SK-N-SH treated with all-trans-retinoic acid at 6 μM for 48 hours (cell line): ENCODE results near the gene ZNF8.
"Not testable (repeated sequence)": the region's sequence is repeated elsewhere in the genome, so short reads cannot be mapped to it uniquely, and the experiment has no call there.

Experiments used
- ATAC-seq: fragments of 200-7000 bp; cut with Tn5 transposase; 3 replicates; pipeline ENCODE4 v1.9.1; 2020; ENCODE audit warnings: mild to moderate bottlenecking, moderate library complexity
- ARNTL ChIP-seq: fragments of 450-650 bp; formaldehyde crosslinking; IDR thresholded peaks from 2 replicates; pipeline ENCODE4 v1.5.0; 2020; ENCODE audit warnings: low read depth, mild to moderate bottlenecking, moderate library complexity, borderline replicate concordance
- CSRNP3 ChIP-seq: fragments of 250-450 bp; sonication (Bioruptor Pico); IDR thresholded peaks from 2 replicates; pipeline ENCODE4 v1.5.1; 2021; ENCODE audit warnings: mild to moderate bottlenecking, moderate library complexity
- GLIS3 ChIP-seq: fragments of 250-450 bp; sonication (Bioruptor Pico); IDR thresholded peaks from 2 replicates; pipeline ENCODE4 v1.5.0; 2020; ENCODE audit warnings: mild to moderate bottlenecking, moderate library complexity
- ISL1 ChIP-seq: fragments of 250-450 bp; sonication (Bioruptor Pico); IDR thresholded peaks from 2 replicates; pipeline ENCODE4 v2.1.2; 2022; ENCODE audit warnings: mild to moderate bottlenecking, moderate library complexity
- OSR1 ChIP-seq: fragments of 250-450 bp; sonication (Bioruptor Pico); IDR thresholded peaks from 2 replicates; pipeline ENCODE4 v1.8.0; 2022; ENCODE audit warnings: moderate library complexity, mild to moderate bottlenecking, inconsistent platforms
- PATZ1 ChIP-seq: fragments of 250-450 bp; sonication (Bioruptor Pico); IDR thresholded peaks from 2 replicates; pipeline ENCODE4 v1.8.0; 2020; ENCODE audit warnings: mild to moderate bottlenecking, moderate library complexity, borderline replicate concordance
- POU6F1 ChIP-seq: fragments of 250-450 bp; sonication (Bioruptor Pico); IDR thresholded peaks from 2 replicates; pipeline ENCODE4 v1.8.0; 2021; ENCODE audit warnings: low read depth, mild to moderate bottlenecking, moderate library complexity, borderline replicate concordance
- PPARA ChIP-seq: fragments of 250-450 bp; sonication (Bioruptor Pico); IDR thresholded peaks from 2 replicates; pipeline ENCODE4 v1.5.0; 2020; ENCODE audit warnings: mild to moderate bottlenecking, borderline replicate concordance
- RARB ChIP-seq: fragments of 250-450 bp; sonication (Bioruptor Pico); IDR thresholded peaks from 2 replicates; pipeline ENCODE4 v1.8.0; 2021; ENCODE audit warnings: mild to moderate bottlenecking, moderate library complexity
- SNAI2 ChIP-seq: fragments of 250-450 bp; sonication (Bioruptor Pico); IDR thresholded peaks from 2 replicates; pipeline ENCODE4 v1.5.0; 2020; ENCODE audit warnings: mild to moderate bottlenecking, moderate library complexity
- TCF4 ChIP-seq: fragments of 250-450 bp; sonication (Bioruptor Pico); IDR thresholded peaks from 2 replicates; pipeline ENCODE4 v1.8.0; 2021; ENCODE audit warnings: mild to moderate bottlenecking, moderate library complexity, borderline replicate concordance
- TOX ChIP-seq: fragments of 250-450 bp; sonication (Bioruptor Pico); IDR thresholded peaks from 2 replicates; pipeline ENCODE4 v1.8.0; 2021; ENCODE audit warnings: mild to moderate bottlenecking, moderate library complexity, borderline replicate concordance
- TSHZ2 ChIP-seq: fragments of 250-450 bp; sonication (Bioruptor Pico); IDR thresholded peaks from 2 replicates; pipeline ENCODE4 v1.5.0; 2020; ENCODE audit warnings: mild to moderate bottlenecking, moderate library complexity
- ZFP3 ChIP-seq: fragments of 250-450 bp; sonication (Bioruptor Pico); IDR thresholded peaks from 2 replicates; pipeline ENCODE4 v1.5.0; 2020; ENCODE audit warnings: mild to moderate bottlenecking, moderate library complexity
- ZNF565 ChIP-seq: fragments of 450-650 bp; formaldehyde crosslinking; conservative IDR thresholded peaks from 2 replicates; pipeline ENCODE4 v1.5.0; 2020; ENCODE audit warnings: low read depth, mild to moderate bottlenecking, moderate library complexity
- ZNF70 ChIP-seq: fragments of 450-650 bp; formaldehyde crosslinking; IDR thresholded peaks from 2 replicates; pipeline ENCODE4 v1.5.0; 2020; ENCODE audit warnings: mild to moderate bottlenecking, moderate library complexity
- ZNF8 ChIP-seq: fragments of 450-650 bp; formaldehyde crosslinking; IDR thresholded peaks from 2 replicates; pipeline ENCODE4 v1.5.0; 2020; ENCODE audit warnings: mild to moderate bottlenecking, moderate library complexity

ZNF8 gene

GRCh38 chr19:58307736-58308135 is 29.0 kb downstream of the ZNF8 start:
- TF ChIP-seq ZNF70 (CRISPR knock-in tag), result no peak
- TF ChIP-seq SNAI2 (CRISPR knock-in tag), result no peak
- TF ChIP-seq TOX (CRISPR knock-in tag), result no peak
- TF ChIP-seq ISL1 (CRISPR knock-in tag), result no peak
- no peak for TF ChIP-seq POU6F1 (CRISPR knock-in tag)
- TF ChIP-seq TCF4 (CRISPR knock-in tag), result no peak
- TF ChIP-seq TSHZ2, result no peak
- no peak for TF ChIP-seq ZFP3 (CRISPR knock-in tag)
- TF ChIP-seq PATZ1, result no peak
- no peak for TF ChIP-seq ZNF8 (CRISPR knock-in tag)
- no peak for ATAC-seq

- not testable (repeated sequence) for ATAC-seq
Measured at GRCh38 chr19:58310685-58311084, 31.9 kb downstream of the ZNF8 start.

- no peak for ATAC-seq
- TF ChIP-seq GLIS3 (CRISPR knock-in tag) (no peak), PPARA (CRISPR knock-in tag) (no peak), ZNF565 (CRISPR knock-in tag) (no peak), ZNF8 (CRISPR knock-in tag) (no peak), TCF4 (CRISPR knock-in tag) (no peak), OSR1 (CRISPR knock-in tag) (no peak), RARB (CRISPR knock-in tag) (no peak), TSHZ2 (no peak), ARNTL (CRISPR knock-in tag) (no peak)
Measured at GRCh38 chr19:58311345-58311865, 32.6 kb downstream of the ZNF8 start.

- TF ChIP-seq ZNF565 (CRISPR knock-in tag), result no peak
- TF ChIP-seq, all 23 proteins: peak for 0
Measured at GRCh38 chr19:58315580-58315979, 36.8 kb downstream of the ZNF8 start.

GRCh38 chr19:58317476-58318072 is 38.8 kb downstream of the ZNF8 start:
- ATAC-seq, result peak; percentile 66
- TF ChIP-seq RARB (CRISPR knock-in tag), result no peak
- no peak for TF ChIP-seq ARNTL (CRISPR knock-in tag)
- TF ChIP-seq CSRNP3 (CRISPR knock-in tag), result no peak
- TF ChIP-seq ZNF8 (CRISPR knock-in tag), result no peak
- no peak for TF ChIP-seq TSHZ2
- no peak for TF ChIP-seq POU6F1 (CRISPR knock-in tag)

More at GRCh38 chr19:58315580-58315979, 36.8 kb downstream of the ZNF8 start:
- ATAC-seq, result no peak
